Fibroblast of gingiva (primary cell): Measurements from ENCODE around the gene HES4.
"Not testable (repeated sequence)": the region's sequence is repeated elsewhere in the genome, so short reads cannot be mapped to it uniquely, and the experiment has no call there.

ENCODE experiments used
- DNase-seq: peaks from one replicate; pipeline ENCODE4 v3.0.0-alpha.2; 2011; ENCODE audit warnings: low read depth

The HES4 gene

GRCh38 chr1:1018321-1018685 is 18.4 kb upstream of the HES4 start:
- not testable (repeated sequence) for DNase-seq

GRCh38 chr1:1017397-1018320 is 17.8 kb upstream of the HES4 start:
- DNase-seq: not testable (repeated sequence)

GRCh38 chr1:1014799-1015681 is 15.1 kb upstream of the HES4 start:
- no peak for DNase-seq

- DNase-seq: no peak
Observed at GRCh38 chr1:1013922-1014648, 14.2 kb upstream of the HES4 start.

- DNase-seq: peak; percentile 81
Observed at GRCh38 chr1:1013105-1013921, 13.4 kb upstream of the HES4 start, which contains the start of gene ISG15. Gene ISG15, plus strand, starts transcription at chr1:1013497. Its CDS starts 77 bp downstream, at chr1:1013574.

GRCh38 chr1:1012736-1013104 is 12.8 kb upstream of the HES4 start:
- DNase-seq: not testable (repeated sequence)

GRCh38 chr1:1011396-1011949 is 11.6 kb upstream of the HES4 start:
- no peak for DNase-seq

- DNase-seq: not testable (repeated sequence)
Observed at GRCh38 chr1:1010131-1010530, 10.2 kb upstream of the HES4 start.

- no peak for DNase-seq
Observed at GRCh38 chr1:1006305-1007159, 6.6 kb upstream of the HES4 start.

GRCh38 chr1:1005774-1006304 is 5.9 kb upstream of the HES4 start:
- no peak for DNase-seq

GRCh38 chr1:1004780-1005697 is 5.1 kb upstream of the HES4 start:
- DNase-seq: no peak

- no peak for DNase-seq
Observed at GRCh38 chr1:1004420-1004779, 4.5 kb upstream of the HES4 start.

- no peak for DNase-seq
Observed at GRCh38 chr1:1003618-1004419, 3.9 kb upstream of the HES4 start.

GRCh38 chr1:1001057-1001783 is 1.3 kb upstream of the HES4 start:
- no peak for DNase-seq

- DNase-seq: peak; percentile 79
Observed at GRCh38 chr1:1000357-1001056, 610 bp upstream of the HES4 start.

GRCh38 chr1:998995-999724 is 737 bp downstream of the HES4 start:
- DNase-seq: no peak
